ENCODE results near the gene CER1. TPM values are rescaled to one million over a fixed set of nuclear protein-coding genes. Genes with fewer than 3 reads are reported as not detected.

CER1 gene
- total and polyA plus RNA-seq, 2 of the 4 experiments (the other 2 are of a cell fraction), result not detected

GRCh38 chr9:14730461-14730898 is 7.9 kb upstream of the CER1 start:
- no peak overlapping the region for H4K5ac ChIP-seq (ENCODE audit: low read depth, low read length)
- DNase-seq (no peak), ATAC-seq (ENCODE audit: low read depth) (no peak)
- no peak overlapping the region for H3K23ac ChIP-seq (ENCODE audit: low read depth, low read length)
- H2BK120ac ChIP-seq (ENCODE audit: low read depth, low read length), result no peak overlapping the region
- H3K4me2 ChIP-seq (ENCODE audit: low read depth, low read length), result no peak overlapping the region
- no peak overlapping the region for H3K56ac ChIP-seq (ENCODE audit: extremely low read depth, insufficient read depth, low read length)
- no peak overlapping the region for H2AK9ac ChIP-seq (replicated peaks; ENCODE audit: low read depth, low read length, poor library complexity)
- H4K20me1 ChIP-seq (ENCODE audit: insufficient read depth, low read length), result no peaks in the 10 kb centered on the region
- ChIA-PET POLR2A (ENCODE audit: unreplicated experiment) (no interaction called here), CTCF (no interaction called here)
- no peaks in the 10 kb centered on the region for H3K27me3 ChIP-seq (ENCODE audit: control insufficient read depth, insufficient read depth, low read length)
- WGBS, 2 experiments (ENCODE audit: extremely low coverage in 2 of 2, insufficient read length in 1 of 2), result no CpG with 5 or more reads among the region's 2 CpGs
- no TSS peak for BruUV-seq (replicated peaks)
- no peaks in the 10 kb centered on the region for H3K79me1 ChIP-seq (ENCODE audit: low read depth in 1 of 2, low read length in 2 of 2)
- TF ChIP-seq NFE2L2 (IDR thresholded peaks at IDR 0.05; ENCODE audit: low read depth, low read length) (no peak), CHD1 (IDR thresholded peaks at IDR 0.05; ENCODE audit: low read depth, low read length) (no peak), MXI1 (IDR thresholded peaks at IDR 0.05; ENCODE audit: borderline replicate concordance, low read depth, low read length) (no peak), BHLHE40 (IDR thresholded peaks at IDR 0.05; ENCODE audit: low read depth, low read length) (no peak), MAFK (IDR thresholded peaks at IDR 0.05; ENCODE audit: low read depth, low read length) (no peak), RCOR1 (IDR thresholded peaks at IDR 0.05; ENCODE audit: insufficient replicate concordance, low read length) (no peak), SMC3 (IDR thresholded peaks at IDR 0.05; ENCODE audit: low read depth, low read length) (no peak), ELK1 (IDR thresholded peaks at IDR 0.05; ENCODE audit: borderline replicate concordance, low read depth, low read length) (no peak), RAD21 (IDR thresholded peaks at IDR 0.05; ENCODE audit: low read length) (no peak), FOS (IDR thresholded peaks at IDR 0.05; ENCODE audit: low read depth, low read length) (no peak), RFX5 (IDR thresholded peaks at IDR 0.05; ENCODE audit: low read depth, low read length) (no peak), CEBPB (IDR thresholded peaks at IDR 0.05; ENCODE audit: low read depth, low read length) (no peak), POLR2A (IDR thresholded peaks at IDR 0.05; ENCODE audit: low read depth, low read length) (no peak)
- TF ChIP-seq, protein P1, sequence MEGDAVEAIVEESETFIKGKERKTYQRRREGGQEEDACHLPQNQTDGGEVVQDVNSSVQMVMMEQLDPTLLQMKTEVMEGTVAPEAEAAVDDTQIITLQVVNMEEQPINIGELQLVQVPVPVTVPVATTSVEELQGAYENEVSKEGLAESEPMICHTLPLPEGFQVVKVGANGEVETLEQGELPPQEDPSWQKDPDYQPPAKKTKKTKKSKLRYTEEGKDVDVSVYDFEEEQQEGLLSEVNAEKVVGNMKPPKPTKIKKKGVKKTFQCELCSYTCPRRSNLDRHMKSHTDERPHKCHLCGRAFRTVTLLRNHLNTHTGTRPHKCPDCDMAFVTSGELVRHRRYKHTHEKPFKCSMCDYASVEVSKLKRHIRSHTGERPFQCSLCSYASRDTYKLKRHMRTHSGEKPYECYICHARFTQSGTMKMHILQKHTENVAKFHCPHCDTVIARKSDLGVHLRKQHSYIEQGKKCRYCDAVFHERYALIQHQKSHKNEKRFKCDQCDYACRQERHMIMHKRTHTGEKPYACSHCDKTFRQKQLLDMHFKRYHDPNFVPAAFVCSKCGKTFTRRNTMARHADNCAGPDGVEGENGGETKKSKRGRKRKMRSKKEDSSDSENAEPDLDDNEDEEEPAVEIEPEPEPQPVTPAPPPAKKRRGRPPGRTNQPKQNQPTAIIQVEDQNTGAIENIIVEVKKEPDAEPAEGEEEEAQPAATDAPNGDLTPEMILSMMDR (conservative IDR thresholded peaks at IDR 0.05; ENCODE audit: low read depth, low read length), result no peak
- TF ChIP-seq, protein P2, sequence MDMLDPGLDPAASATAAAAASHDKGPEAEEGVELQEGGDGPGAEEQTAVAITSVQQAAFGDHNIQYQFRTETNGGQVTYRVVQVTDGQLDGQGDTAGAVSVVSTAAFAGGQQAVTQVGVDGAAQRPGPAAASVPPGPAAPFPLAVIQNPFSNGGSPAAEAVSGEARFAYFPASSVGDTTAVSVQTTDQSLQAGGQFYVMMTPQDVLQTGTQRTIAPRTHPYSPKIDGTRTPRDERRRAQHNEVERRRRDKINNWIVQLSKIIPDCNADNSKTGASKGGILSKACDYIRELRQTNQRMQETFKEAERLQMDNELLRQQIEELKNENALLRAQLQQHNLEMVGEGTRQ (IDR thresholded peaks at IDR 0.05; ENCODE audit: low read depth, low read length), result no peak
- H2AFZ ChIP-seq (replicated peaks; ENCODE audit: low read length, poor library complexity), result no peak overlapping the region
- dilution Hi-C loops (cut with HindIII; ENCODE audit: low sequenced_read_pairs, unreplicated experiment), result no loop called here
- H2AK5ac ChIP-seq (ENCODE audit: low read depth, low read length), result no peak overlapping the region
- no peak overlapping the region for H3K18ac ChIP-seq (ENCODE audit: low read depth, low read length)
- H3K9me1 ChIP-seq (ENCODE audit: insufficient read depth, low read length), result no peaks in the 10 kb centered on the region
- H3K4me3 ChIP-seq (ENCODE audit: insufficient read depth, low read depth, low read length), result no peak overlapping the region
- H3K14ac ChIP-seq (replicated peaks; ENCODE audit: low read depth, low read length), result no peak overlapping the region
- H3K27ac ChIP-seq (ENCODE audit: insufficient read depth, low read length), result no peak overlapping the region
- intact Hi-C loops (cut with micrococcal nuclease), result no loop called here
- no peak overlapping the region for H2BK20ac ChIP-seq (ENCODE audit: low read depth, low read length)
- no peak overlapping the region for H3K9ac ChIP-seq (ENCODE audit: low read depth, low read length)
- no peaks in the 10 kb centered on the region for H3K4me1 ChIP-seq (ENCODE audit: control insufficient read depth, insufficient read depth, low read length)
- in situ Hi-C loops (cut with MboI; ENCODE audit: low sequenced_read_pairs), result no loop called here
- no peaks in the 10 kb centered on the region for H3K9me3 ChIP-seq (ENCODE audit: control insufficient read depth, insufficient read depth, low read length)
- H3K36me3 ChIP-seq (ENCODE audit: control insufficient read depth, insufficient read depth, low read length), result no peaks in the 10 kb centered on the region
- H4K91ac ChIP-seq (ENCODE audit: insufficient read depth, low read depth, low read length), result no peak overlapping the region
- H4K8ac ChIP-seq (ENCODE audit: low read depth in 2 of 2, low read length in 2 of 2), result no peak overlapping the region
- H3K4ac ChIP-seq (ENCODE audit: low read depth, low read length), result no peak overlapping the region
- H2BK5ac ChIP-seq (ENCODE audit: low read depth, low read length, poor library complexity, severe bottlenecking), result no peak overlapping the region
- no peak overlapping the region for H2BK15ac ChIP-seq (ENCODE audit: low read depth, low read length)

Measured in IMR-90 (cell line).